Measurements from ENCODE around the gene SARS2. TPM values are rescaled to one million over a fixed set of nuclear protein-coding genes. Genes with fewer than 3 reads are reported as not detected.

SARS2 gene
- total RNA-seq, 4 donors from 2014 or later, result 12.7 to 21.6 (median 15.8) TPM

GRCh38 chr19:38911388-38912001 lies 19.1 kb downstream of the SARS2 start:
- peaks cover 0 to 16% of the 10 kb centered on the region in 2 donors for H3K27me3 ChIP-seq
- H3K27ac ChIP-seq, result no peak overlapping the region
- H3K36me3 ChIP-seq, result peaks cover 0 to 48% (median 13%) of the 10 kb centered on the region in 3 donors
- H3K4me3 ChIP-seq, result no peak overlapping the region
- no peaks in the 10 kb centered on the region for H3K9me3 ChIP-seq
- TF ChIP-seq CTCF (IDR thresholded peaks at IDR 0.05) (no peak), EP300 (IDR thresholded peaks at IDR 0.05) (no peak), POLR2A (IDR thresholded peaks at IDR 0.05) (no peak)
- H3K4me1 ChIP-seq, result peaks cover 0 to 5% (median 0%) of the 10 kb centered on the region in 4 donors
- DNase-seq (ENCODE audit: low spot score in 2 of 2), result no peak
- WGBS, 2 donors, result 55 to 58% methylated on average over 10 to 15 of the region's 16 CpGs

- 91 to 95% methylated on average over 12 of the region's 12 CpGs for WGBS, 2 donors
- Histone ChIP-seq H3K36me3 (peaks cover 0 to 50% (median 13%) of the 10 kb centered on the region in 3 donors), H3K9me3 (no peaks in the 10 kb centered on the region), H3K4me1 (peaks cover 0 to 5% (median 0%) of the 10 kb centered on the region in 4 donors), H3K4me3 (no peak overlapping the region), H3K27me3 (peaks cover 0 to 16% of the 10 kb centered on the region in 2 donors), H3K27ac (no peak overlapping the region)
- TF ChIP-seq EP300 (IDR thresholded peaks at IDR 0.05) (no peak), POLR2A (IDR thresholded peaks at IDR 0.05) (no peak), CTCF (IDR thresholded peaks at IDR 0.05) (no peak)
- DNase-seq (ENCODE audit: low spot score in 2 of 2), result no peak
These were observed 20.1 kb downstream of the SARS2 start for GRCh38 chr19:38910488-38910887.

- Histone ChIP-seq H3K4me3 (no peak overlapping the region), H3K4me1 (peaks cover 0 to 5% (median 0%) of the 10 kb centered on the region in 4 donors), H3K36me3 (peaks cover 0 to 48% (median 17%) of the 10 kb centered on the region in 3 donors), H3K27me3 (peaks cover 0 to 16% of the 10 kb centered on the region in 2 donors), H3K9me3 (no peaks in the 10 kb centered on the region), H3K27ac (no peak overlapping the region)
- 73 to 75% methylated on average over 10 of the region's 10 CpGs for WGBS, 2 donors
- TF ChIP-seq POLR2A (IDR thresholded peaks at IDR 0.05) (no peak), EP300 (IDR thresholded peaks at IDR 0.05) (no peak), CTCF (IDR thresholded peaks at IDR 0.05) (no peak)
- DNase-seq (ENCODE audit: low spot score in 2 of 2), result no peak
These were observed 21.7 kb downstream of the SARS2 start for GRCh38 chr19:38908911-38909310.

- no peak for DNase-seq (ENCODE audit: low spot score in 2 of 2)
- Histone ChIP-seq H3K27me3 (peaks cover 0 to 16% of the 10 kb centered on the region in 2 donors), H3K4me1 (peaks cover 0 to 5% (median 0%) of the 10 kb centered on the region in 4 donors), H3K36me3 (peaks cover 0 to 48% (median 17%) of the 10 kb centered on the region in 3 donors), H3K4me3 (no peak overlapping the region), H3K9me3 (no peaks in the 10 kb centered on the region), H3K27ac (no peak overlapping the region)
- 93% methylated on average over 12 of the region's 12 CpGs for whole genome bisulfite sequencing, 2 donors
- TF ChIP-seq EP300 (IDR thresholded peaks at IDR 0.05) (no peak), CTCF (IDR thresholded peaks at IDR 0.05) (no peak), POLR2A (IDR thresholded peaks at IDR 0.05) (no peak)
These were observed 22.9 kb downstream of the SARS2 start for GRCh38 chr19:38907670-38908069.

GRCh38 chr19:38907227-38907626 lies 23.3 kb downstream of the SARS2 start:
- no peak for DNase-seq (ENCODE audit: low spot score in 2 of 2)
- H3K4me3 ChIP-seq, result no peak overlapping the region
- H3K27me3 ChIP-seq, result peaks cover 0 to 11% of the 10 kb centered on the region in 2 donors
- TF ChIP-seq EP300 (IDR thresholded peaks at IDR 0.05) (no peak), POLR2A (IDR thresholded peaks at IDR 0.05) (no peak), CTCF (IDR thresholded peaks at IDR 0.05) (no peak)
- 90 to 94% methylated on average over 26 to 27 of the region's 29 CpGs for WGBS, 2 donors
- H3K4me1 ChIP-seq, result peaks cover 0 to 5% (median 0%) of the 10 kb centered on the region in 4 donors
- H3K27ac ChIP-seq, result no peak overlapping the region
- peaks cover 0 to 48% (median 17%) of the 10 kb centered on the region in 3 donors for H3K36me3 ChIP-seq
- H3K9me3 ChIP-seq, result no peaks in the 10 kb centered on the region

All from tibial nerve (tissue), 4 donors.